Stimulated activated naive CD8-positive, alpha-beta T cell treated with anti-CD3 and anti-CD28 coated beads, Interleukin-15, Interleukin-2, amounts not matched to agents 100 U/mL and 50 U/mL, for 24 hours (primary cell): Measurements from ENCODE around the gene MRPL17.
"Not testable (repeated sequence)": the region's sequence is repeated elsewhere in the genome, so short reads cannot be mapped to it uniquely, and the experiment has no call there.

Experiments used
- ATAC-seq: fragments of 150-1000 bp; cut with Tn5 transposase; one replicate; pipeline ENCODE4 v1.10.0; 2021
- DNase-seq: peaks from one replicate; pipeline ENCODE4 v3.0.0; 2021

Gene MRPL17

DNA sequence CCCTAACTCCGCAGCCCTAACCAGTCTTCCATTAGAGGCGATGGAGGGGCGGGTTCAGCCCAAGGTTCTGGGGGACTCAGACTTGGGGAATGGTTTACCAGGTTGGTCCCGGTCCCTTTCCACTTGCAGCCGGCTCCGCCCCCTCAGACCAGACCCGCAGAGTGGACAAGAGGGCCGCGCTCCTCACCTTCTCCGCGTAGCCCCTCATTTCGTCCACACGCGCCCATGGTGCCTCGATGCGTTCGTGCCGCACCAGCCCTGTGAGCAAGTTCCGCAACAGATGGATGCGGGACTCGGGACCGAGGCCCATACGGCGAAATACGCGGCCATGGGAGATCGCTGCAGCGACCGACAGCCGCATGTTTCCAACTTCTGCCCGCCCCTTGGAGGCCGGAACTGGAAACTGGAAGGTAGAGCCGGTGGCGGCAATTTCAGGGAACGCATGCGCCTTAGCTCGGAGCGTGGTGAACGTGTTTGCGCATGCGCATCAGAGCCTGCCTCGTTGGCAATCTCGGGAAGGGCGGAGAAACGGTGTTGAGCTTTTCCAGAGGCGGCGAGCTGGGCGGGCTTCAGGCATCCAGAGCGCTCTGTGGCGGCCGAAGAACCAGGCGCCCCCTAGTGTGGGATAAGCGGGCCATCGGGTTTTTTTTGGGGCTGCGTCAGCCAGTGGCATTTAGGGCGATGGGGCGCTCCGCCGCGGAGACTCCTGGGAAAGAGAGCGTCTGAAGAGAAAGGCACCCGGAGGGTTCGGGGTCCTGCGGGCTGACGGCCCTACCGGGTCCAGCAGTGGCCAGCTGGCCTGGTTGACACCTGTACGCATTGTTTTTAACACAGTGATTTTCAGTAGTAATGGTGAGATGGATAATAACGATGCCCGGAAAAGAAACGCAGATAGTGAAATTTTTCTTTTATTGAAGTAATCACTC is at the start of gene MRPL17:
Gene MRPL17 (minus strand): TSS at position 405 of the 926 bp plus-strand sequence. CDS start 44 bp downstream, at position 361.
- peak; percentile 99 for DNase-seq
- ATAC-seq: peak; percentile 98

DNA sequence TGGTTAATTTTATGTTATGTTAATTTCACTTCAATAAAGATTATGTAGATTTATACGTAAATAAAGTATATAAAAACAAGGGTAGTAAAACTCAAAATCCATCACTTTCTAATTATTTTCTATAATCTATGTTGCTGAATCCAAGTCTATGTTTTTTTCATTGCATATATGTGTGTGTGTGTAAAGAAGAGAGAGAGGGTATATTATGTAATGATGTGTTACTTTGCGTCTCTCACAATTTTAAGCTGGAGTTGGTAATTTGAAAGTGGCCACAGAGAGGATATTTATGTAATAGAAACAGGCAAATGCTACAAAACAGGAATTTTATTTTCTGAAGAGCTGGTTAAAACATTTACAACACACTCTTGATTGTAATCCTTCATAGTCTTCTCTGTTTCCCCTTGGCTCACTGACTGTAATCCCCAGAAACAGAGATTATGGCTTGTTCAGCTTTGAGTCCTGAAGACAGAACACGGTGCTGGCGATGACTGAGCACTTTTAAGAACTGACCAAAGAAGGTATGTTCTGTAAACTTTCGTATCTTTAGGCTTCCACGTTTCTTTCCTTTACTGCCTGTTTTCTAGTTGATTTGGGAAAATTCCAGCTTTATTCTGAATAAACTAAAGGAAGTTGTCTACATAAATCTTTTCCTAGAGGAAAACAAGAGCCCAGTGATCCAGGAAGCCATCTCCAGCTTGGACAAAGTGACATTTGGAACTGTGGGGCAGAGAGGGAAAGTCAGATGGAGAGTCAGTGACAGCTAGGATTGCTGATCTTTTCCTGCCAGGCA is 45.0 kb upstream of the MRPL17 start:
- ATAC-seq (no peak), DNase-seq (no peak)

DNA sequence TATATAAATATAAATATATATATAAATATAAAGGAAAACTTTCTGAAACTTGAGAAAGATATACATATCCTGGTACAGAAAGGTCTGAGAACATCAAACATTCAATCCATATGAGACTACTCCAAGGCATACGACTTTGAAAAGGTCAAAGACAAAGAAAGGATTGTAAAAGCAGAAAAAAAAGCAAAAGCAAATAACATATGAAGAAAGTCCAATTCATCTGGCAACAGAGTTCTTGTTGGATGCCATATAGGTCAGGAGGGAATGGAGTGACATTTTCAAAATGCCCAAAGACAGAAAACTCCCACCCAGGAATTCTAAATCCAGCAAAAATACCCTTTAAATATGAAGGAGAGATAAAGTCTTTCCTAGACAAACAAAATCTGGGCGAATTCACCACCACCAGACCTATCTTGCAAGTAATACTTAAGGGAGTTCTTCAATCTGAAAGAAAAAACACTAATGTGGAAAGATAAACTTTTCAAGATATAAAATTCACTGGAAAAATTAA is 42.3 kb upstream of the MRPL17 start:
- ATAC-seq (no peak), DNase-seq (no peak)

DNA sequence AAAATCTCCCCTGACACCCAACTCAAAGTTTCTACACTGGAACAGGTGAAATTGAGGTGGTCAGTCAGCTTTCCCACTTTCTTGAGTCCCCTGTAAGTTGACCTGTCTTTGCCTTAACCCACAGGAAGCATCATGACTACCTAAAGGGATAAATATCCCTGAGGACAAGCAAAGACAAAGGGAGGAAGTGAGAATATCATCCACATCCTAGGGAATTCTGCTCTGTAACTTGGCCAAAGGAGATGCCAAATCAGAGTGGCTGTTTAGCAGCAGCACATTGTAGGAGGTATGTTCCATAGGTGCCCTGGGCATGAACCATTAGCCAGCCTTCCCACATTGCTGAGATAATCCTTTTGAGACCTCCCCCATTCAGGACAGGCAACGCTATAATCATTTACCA is 40.9 kb upstream of the MRPL17 start:
- no peak for ATAC-seq

DNA sequence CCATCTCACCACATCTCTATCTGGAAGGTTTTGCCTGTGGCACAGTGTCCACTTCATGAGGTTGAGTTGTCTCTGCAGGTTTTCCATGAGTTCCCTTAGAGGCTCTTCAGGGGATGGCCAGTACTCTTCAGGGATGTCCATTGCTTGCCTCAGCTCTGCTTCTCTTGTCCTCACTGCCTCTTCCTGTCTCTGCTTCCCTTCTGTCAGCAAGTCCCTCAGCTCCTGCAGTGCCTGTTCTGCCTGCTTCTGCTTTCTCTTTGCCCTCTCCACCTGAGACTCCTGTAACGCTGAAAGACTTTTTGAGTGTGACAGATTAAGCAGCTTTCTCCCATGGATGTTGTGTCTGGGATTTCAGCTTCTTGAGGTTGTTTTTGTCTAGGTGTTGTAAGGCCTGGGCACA is 38.2 kb upstream of the MRPL17 start:
- peak; percentile 19 for ATAC-seq

More for the DNA sequence above, 40.9 kb upstream of the MRPL17 start:
- DNase-seq: no peak

DNA sequence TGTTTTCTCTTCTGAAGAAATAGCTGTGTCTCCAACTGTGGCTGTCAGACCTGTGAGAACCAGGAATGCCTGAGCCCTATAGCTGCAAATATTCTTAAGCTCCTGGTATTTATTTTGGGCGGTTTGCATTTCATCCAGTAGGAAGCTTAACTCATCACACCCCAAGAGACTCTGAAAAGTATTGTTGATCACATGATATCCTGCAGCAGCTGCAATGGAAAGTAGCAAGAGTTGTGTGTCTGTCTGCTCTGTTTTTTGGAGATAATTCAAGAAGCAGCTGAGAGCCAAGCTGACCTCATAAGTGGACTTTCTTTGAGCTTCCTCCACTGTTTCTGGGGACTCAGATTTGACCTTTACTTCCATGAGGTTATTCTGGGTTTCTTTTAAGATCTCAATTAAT is 36.4 kb upstream of the MRPL17 start:
- no peak for DNase-seq
- ATAC-seq: no peak

More for the DNA sequence above, 38.2 kb upstream of the MRPL17 start:
- no peak for DNase-seq

DNA sequence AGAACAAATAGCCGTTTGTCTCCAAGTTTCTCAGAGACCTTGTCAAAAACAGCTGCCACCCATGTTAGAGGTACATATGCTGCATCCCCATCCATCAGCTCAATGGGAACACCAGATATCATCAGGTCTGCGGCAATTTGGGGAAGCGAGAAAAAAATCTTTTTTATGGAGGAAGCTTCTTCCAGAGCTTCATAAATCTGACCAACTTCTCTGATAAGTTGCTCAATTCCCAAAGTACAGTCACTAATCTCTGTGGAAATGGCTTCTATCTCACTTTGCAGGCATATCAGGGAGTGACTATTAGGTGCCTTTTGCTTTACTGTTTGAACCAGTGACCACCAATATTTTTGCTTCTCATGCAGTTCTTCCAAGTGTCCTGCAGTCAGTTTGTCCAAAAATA is 34.3 kb upstream of the MRPL17 start:
- no peak for DNase-seq
- no peak for ATAC-seq

DNA sequence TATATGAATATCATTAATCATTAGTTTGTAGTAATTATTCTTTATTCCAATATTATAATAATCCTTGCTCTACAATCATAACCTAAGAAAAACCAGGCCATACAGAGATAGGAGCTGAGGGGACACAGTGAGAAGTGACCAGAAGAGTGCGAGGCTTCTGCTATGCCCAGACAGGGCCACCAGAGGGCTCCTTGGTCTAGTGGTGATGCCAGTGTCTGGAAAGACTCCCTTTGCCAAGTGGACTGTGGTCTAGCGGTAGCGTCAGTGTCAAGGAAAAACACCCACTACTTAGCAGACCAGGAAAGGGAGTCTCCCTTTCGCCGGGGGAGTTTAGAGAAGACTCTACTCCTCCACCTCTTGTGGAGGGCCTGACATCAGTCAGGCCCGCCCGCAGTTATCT is 28.4 kb upstream of the MRPL17 start:
- ATAC-seq: not testable (repeated sequence)
- peak; percentile 63 for DNase-seq

DNA sequence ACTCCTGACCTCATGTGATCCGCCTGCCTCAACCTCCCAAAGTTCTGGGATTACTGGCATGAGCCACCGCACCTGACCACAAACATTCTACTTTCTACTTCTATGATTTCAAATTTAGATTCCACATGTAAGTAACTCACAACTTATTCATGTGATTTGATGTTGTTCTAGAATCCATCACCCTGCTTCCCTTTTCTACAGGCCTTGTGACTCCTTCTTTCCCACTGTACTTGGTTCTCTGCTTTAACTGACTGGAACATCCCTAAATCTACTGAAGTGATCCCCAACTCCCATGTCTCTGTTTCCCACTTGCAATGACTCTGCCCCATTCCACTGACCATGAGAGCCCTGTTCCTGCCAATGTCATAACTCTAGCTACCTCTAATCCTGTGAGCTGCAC is 25.7 kb upstream of the MRPL17 start:
- DNase-seq (no peak), ATAC-seq (no peak)

DNA sequence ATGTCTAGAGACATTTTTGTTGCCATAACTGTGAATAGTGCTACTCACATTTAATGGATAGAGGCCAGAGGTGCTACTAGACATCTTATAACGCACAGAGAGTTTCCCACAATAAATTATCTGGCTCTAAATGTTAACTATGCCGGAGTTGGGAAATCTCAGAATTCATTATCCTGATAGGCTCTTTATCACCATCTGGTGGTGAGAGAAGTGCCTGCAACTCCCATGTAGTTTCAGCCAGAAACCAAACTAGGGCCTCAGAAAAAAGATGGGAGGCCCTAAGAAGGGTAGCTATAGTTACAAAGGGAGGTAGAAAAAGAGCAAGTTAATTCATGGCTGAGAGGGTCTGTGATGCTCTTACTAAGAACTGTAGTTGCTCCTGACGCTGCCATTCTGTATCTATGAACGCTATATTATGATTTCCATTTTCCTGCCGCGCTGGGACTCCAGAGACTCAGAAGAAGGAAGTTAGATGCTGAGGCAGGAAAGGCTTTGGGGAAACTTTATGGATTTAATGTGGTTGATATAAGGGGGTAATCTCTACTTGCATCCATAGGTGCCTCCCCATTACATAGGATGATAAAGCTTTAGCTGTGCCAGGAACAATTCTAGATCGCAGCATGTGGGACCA is 22.9 kb upstream of the MRPL17 start:
- ATAC-seq (peak; percentile 71), DNase-seq (peak; percentile 53)

DNA sequence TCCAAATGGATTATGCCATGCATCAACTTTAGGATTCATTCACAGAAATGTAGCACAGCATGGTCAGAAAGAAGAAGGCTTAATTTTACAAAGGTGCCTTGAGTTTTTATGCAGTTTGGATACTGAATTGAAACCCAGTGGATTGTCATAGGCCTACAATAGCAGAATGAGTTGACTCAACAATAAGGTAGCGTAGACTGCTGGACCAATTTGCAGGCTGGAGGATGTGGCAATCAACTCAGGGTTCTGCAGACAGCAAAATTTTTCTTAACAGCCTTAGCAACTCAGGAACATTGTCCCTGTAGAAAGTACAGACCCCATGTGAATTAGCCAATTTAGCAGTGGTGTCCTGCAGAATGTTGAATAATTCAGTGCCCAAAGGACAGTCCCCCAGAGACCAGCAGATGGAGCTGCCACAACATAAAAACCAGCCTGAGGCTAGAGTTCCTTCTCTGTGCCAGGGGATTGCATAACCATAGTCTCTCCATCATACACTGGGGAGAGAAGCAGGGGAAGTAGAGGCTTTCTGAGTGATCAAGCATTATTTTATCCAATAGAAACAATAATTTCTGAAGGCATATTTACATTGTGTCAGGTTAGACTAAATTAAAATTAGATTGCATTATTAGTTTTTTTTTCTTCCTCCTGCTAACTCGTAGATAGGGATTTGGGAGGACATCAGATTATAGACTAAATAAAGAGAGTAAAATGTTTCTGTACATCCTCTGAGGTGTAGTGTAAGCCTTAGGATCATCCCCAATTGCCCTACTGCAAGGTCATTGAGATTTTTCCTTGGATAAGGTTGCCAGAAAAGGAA is 20.3 kb upstream of the MRPL17 start:
- no peak for DNase-seq
- peak; percentile 61 for ATAC-seq

DNA sequence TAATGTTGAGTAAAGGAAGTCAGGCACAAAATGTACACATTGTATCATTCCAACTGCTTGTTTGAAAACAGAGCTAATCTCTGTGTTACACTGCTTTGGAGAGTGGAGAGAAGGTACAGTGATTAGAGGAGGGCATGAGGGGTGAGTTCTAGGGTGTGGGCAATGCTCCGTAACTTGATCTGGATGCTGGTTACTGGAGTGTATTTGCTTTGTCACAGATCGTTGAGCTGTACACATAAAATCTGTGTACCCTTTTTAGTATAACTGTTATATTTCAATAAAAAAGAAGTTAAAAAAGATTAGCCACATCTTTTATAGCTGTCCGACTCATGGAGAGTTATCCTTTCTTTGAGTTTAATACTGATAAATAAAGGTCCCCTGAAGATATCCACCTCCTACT is 18.8 kb upstream of the MRPL17 start:
- ATAC-seq, DNase-seq: not testable (repeated sequence)

DNA sequence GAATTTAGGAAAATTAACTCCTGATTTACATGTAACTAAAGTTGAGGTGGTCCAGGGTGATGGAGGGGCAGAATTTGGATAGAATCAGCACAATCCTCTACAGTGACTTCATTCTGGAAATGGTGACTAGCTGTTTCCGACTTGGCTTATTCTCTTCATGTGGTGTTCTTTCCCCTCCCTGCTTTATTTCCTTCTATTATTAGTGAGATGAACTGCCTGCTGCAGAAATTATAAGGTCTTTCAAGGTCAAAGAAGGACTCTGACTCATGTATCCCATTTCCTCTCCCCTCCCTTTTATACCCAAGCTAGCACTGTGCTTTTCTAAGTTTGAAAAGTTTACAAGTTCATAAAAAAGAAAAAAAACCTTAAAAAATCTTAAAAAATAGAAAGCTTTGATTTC is 12.2 kb upstream of the MRPL17 start:
- ATAC-seq (peak; percentile 76), DNase-seq (no peak)

DNA sequence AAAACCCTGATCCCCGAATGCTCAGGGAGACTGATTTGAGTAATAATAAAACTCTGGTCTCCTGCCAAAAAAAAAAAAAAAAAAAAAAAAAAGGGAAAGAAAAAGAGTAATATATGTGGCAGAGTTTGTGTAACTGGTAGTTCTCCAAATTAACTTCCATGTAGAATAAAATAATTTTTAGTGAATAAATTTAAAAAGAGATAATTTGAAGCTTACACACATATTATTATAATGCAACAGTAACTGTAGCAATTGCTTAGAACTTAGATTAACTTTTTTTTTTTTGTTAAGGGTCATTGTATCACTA is 11.0 kb upstream of the MRPL17 start:
- DNase-seq (no peak), ATAC-seq (no peak)

DNA sequence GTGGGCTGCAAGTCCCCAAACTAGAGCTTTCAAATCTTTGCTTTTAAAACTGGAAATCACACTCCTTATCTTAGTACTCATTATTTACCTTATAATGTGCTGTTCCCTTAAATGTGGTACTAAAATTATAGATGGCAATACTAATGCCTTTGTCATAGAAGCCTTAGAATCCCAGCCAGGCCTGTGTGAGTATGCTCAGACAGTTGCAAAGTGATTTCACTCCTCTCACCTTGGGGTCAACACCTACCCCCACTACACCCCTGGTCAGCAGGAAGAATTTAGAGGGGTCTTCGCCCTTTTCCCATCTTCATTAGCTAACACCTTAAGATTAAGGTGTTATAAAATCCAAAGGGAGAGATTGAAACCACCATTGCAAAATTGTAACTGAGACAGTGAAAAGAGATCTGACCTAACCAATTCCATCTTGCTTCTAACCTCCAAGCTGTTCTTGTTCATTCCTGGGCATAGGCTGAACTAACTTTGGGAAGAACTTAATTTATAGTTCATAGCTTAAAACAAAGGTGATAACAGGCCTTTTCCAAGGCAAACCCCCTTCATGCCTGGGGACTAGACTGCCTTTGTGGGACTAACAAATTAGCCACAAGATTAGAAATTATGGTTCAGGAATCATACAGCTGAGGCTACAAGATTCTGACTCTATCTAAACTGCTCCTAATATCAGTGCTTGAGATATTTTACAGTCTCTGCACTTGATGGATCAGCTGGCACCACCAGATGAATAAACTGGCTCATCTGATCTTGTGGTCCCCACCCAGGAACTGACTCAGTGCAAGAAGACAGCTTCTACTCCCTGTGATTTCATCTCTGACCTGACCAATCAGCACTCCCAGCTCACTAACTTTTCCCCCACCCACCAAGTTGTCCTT is 10.4 kb upstream of the MRPL17 start:
- peak; percentile 56 for DNase-seq
- peak; percentile 87 for ATAC-seq

DNA sequence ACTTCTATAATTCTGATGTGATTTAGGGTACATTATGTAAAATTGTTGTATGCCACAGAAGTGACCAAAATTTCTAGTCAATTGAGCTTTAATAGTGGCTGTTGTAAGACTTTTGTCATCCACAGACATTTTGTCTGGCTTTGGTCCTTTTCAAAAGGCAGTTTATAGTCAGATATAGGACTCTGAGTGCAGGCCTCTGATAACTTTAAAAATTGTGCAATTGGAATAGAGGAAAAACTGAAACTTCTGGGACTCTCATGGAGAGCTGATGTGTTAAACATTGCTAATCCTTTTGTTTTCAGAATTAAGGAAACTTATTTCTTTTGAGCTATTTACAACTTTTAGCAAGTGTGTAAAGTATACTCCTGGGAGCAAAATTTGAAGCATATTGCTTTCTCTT is 9.0 kb upstream of the MRPL17 start:
- no peak for ATAC-seq
- no peak for DNase-seq

DNA sequence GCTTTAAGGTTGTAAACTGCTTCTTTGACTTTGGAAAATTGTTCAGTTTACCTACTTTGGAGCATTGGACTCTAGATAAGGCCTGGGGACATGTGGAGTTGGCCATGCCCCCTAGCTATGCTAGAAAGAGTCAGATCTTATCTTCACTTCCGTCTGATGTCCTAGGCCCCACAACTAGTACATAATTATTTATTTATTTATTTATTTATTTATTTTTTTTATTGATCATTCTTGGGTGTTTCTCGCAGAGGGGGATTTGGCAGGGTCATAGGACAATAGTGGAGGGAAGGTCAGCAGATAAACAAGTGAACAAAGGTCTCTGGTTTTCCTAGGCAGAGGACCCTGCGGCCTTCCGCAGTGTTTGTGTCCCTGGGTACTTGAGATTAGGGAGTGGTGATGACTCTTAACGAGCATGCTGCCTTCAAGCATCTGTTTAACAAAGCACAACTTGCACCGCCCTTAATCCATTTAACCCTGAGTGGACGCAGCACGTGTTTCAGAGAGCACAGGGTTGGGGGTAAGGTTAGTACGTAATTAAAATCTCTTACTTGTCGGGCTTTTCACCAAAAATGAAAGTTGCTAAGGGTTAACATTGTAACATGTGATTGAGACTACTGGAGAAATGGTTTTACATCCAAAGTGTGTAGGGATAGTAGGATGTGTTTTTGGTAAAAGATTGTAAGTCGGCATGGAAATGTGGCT is 7.4 kb upstream of the MRPL17 start:
- not testable (repeated sequence) for ATAC-seq, DNase-seq

DNA sequence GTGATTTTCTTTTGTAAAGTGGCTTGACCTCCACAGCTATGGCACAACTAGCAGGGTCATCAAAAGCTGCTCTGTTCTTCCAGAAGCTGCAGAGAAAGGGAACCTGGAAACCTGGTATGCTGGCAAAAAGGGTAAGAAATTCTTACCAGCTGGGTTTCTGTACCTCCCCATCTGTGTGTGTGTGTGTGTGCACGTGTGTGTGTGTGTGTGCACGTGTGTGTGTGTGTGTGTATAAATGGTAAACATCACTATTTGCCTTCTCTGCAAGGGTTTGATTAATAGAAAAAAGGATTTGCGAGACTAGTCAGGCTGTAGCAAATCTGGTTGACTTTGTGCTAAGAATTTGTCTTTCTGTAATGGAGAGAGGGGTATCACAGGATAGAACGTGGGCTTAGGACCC is 4.7 kb upstream of the MRPL17 start:
- DNase-seq (no peak), ATAC-seq (no peak)

DNA sequence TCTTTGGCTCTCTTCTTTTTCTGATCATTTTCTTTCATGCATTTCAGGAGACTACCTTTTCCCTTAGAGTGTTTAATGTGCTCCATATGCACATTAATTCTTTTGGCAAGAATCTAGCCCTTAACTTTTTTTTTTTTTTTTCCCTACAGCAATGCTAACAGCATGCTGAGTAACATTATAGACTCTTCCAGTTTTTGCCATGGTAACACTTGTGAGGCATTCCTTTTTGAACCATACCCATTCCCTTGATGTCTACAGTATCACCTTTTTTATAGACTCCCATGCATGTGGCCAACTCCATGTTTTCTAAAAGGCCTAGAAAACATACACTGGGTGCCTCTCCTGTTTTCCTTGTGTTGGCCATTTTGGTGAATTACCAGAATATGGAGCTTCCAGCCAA is 2.9 kb upstream of the MRPL17 start:
- no peak for DNase-seq
- no peak for ATAC-seq

DNA sequence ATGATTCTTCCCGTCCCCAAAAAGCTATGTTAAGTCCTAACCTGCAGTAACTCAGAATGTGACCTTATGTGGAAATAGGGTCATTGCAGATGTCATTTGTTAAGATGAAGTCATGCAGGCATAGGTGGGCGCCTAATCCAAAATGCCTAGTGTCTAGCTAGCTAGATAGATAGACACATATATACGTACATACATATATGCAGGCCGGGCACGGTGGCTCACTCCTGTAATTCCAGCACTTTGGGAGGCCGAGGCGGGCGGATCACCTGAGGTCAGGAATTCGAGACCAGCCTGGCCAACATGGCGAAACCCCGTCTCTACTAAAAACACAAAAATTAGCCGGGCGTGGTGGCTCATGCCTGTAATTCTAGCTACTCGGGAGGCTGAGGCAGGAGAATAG is 928 bp upstream of the MRPL17 start:
- DNase-seq, ATAC-seq: not testable (repeated sequence)
